MG63 (cell line): ENCODE measurements around the gene HS3ST4. TPM values are rescaled to one million over a fixed set of nuclear protein-coding genes. Genes with fewer than 3 reads are reported as not detected.

ENCODE experiments used
- DNase-seq: peaks from one replicate; pipeline ENCODE4 v3.0.0-alpha.2; 2020
- H3K27me3 ChIP-seq: fragments of 250-450 bp; sonication (Bioruptor Pico); 2 replicates; pipeline ENCODE4 v1.5.1; 2020; ENCODE audit warnings: mild to moderate bottlenecking, moderate library complexity
- H3K36me3 ChIP-seq: fragments of 250-450 bp; sonication (Bioruptor Pico); 2 replicates; pipeline ENCODE4 v1.5.1; 2020; ENCODE audit warnings: mild to moderate bottlenecking, moderate library complexity
- H3K4me3 ChIP-seq: fragments of 250-450 bp; sonication (Bioruptor Pico); 2 replicates; pipeline ENCODE4 v1.5.1; 2020; ENCODE audit warnings: mild to moderate bottlenecking, moderate library complexity
- H3K9me3 ChIP-seq: fragments of 250-450 bp; sonication (Bioruptor Pico); 2 replicates; pipeline ENCODE4 v1.5.1; 2020; ENCODE audit warnings: mild to moderate bottlenecking, moderate library complexity
- total RNA-seq: library from RNA; depleted of rRNA; stranded (reverse); fragments of >200 nt; shearing (Covaris generic); gene quantifications from 2 replicates; pipeline ENCODE4 v1.2.3, GENCODE V29; 2014; ENCODE audit warnings: low replicate concordance

HS3ST4 gene
- total RNA-seq, 1 experiment from 2014 or later, result 0.23 TPM

- Histone ChIP-seq H3K27me3 (peaks cover 2% of the 10 kb centered on the region; the same call in 1 of the 2 replicates), H3K9me3 (no peaks in the 10 kb centered on the region), H3K4me3 (no peak overlapping the region), H3K36me3 (no peaks in the 10 kb centered on the region)
- DNase-seq, result no peak
Measured at GRCh38 chr16:26137956-26138355, 446.2 kb downstream of the HS3ST4 start.

- H3K4me3 ChIP-seq, result no peak overlapping the region
Measured at GRCh38 chr16:26139091-26139490, 447.3 kb downstream of the HS3ST4 start.

GRCh38 chr16:26139884-26140283 lies 448.1 kb downstream of the HS3ST4 start:
- Histone ChIP-seq H3K27me3 (peaks cover 2% of the 10 kb centered on the region; the same call in 1 of the 2 replicates), H3K36me3 (no peaks in the 10 kb centered on the region), H3K9me3 (no peaks in the 10 kb centered on the region), H3K4me3 (no peak overlapping the region)
- DNase-seq, result no peak

More at GRCh38 chr16:26139091-26139490, 447.3 kb downstream of the HS3ST4 start:
- peaks cover 2% of the 10 kb centered on the region; the same call in 1 of the 2 replicates for H3K27me3 ChIP-seq
- H3K9me3 ChIP-seq, result no peaks in the 10 kb centered on the region
- H3K36me3 ChIP-seq, result no peaks in the 10 kb centered on the region
- DNase-seq, result no peak

GRCh38 chr16:26149364-26150190 lies 457.8 kb downstream of the HS3ST4 start:
- Histone ChIP-seq H3K9me3 (no peaks in the 10 kb centered on the region), H3K36me3 (no peaks in the 10 kb centered on the region), H3K27me3 (no peaks in the 10 kb centered on the region), H3K4me3 (no peak overlapping the region)
- DNase-seq, result no peak

GRCh38 chr16:26155221-26155620 lies 463.5 kb downstream of the HS3ST4 start:
- H3K27me3 ChIP-seq, result no peaks in the 10 kb centered on the region

GRCh38 chr16:26157319-26157718 lies 465.6 kb downstream of the HS3ST4 start:
- Histone ChIP-seq H3K27me3 (no peaks in the 10 kb centered on the region), H3K9me3 (no peaks in the 10 kb centered on the region), H3K36me3 (no peaks in the 10 kb centered on the region), H3K4me3 (no peak overlapping the region)
- DNase-seq, result no peak

More at GRCh38 chr16:26155221-26155620, 463.5 kb downstream of the HS3ST4 start:
- H3K36me3 ChIP-seq, result no peaks in the 10 kb centered on the region
- no peak for DNase-seq
- H3K4me3 ChIP-seq, result no peak overlapping the region
- H3K9me3 ChIP-seq, result no peaks in the 10 kb centered on the region

- Histone ChIP-seq H3K4me3 (no peak overlapping the region), H3K27me3 (no peaks in the 10 kb centered on the region), H3K36me3 (no peaks in the 10 kb centered on the region), H3K9me3 (no peaks in the 10 kb centered on the region)
- no peak for DNase-seq
Measured at GRCh38 chr16:26158142-26158759, 466.5 kb downstream of the HS3ST4 start.

GRCh38 chr16:26161461-26162180 lies 469.9 kb downstream of the HS3ST4 start:
- DNase-seq, result no peak
- H3K27me3 ChIP-seq, result no peaks in the 10 kb centered on the region
- no peaks in the 10 kb centered on the region for H3K9me3 ChIP-seq
- H3K4me3 ChIP-seq, result no peak overlapping the region
- H3K36me3 ChIP-seq, result no peaks in the 10 kb centered on the region

- no peaks in the 10 kb centered on the region for H3K9me3 ChIP-seq
Measured at GRCh38 chr16:26169473-26169872, 477.7 kb downstream of the HS3ST4 start.

GRCh38 chr16:26175944-26176343 lies 484.2 kb downstream of the HS3ST4 start:
- DNase-seq, result no peak
- Histone ChIP-seq H3K4me3 (no peak overlapping the region), H3K36me3 (no peaks in the 10 kb centered on the region), H3K9me3 (no peaks in the 10 kb centered on the region), H3K27me3 (no peaks in the 10 kb centered on the region)

More at GRCh38 chr16:26169473-26169872, 477.7 kb downstream of the HS3ST4 start:
- Histone ChIP-seq H3K4me3 (no peak overlapping the region), H3K27me3 (no peaks in the 10 kb centered on the region), H3K36me3 (no peaks in the 10 kb centered on the region)
- no peak for DNase-seq

GRCh38 chr16:26177438-26177837 lies 485.7 kb downstream of the HS3ST4 start:
- DNase-seq, result no peak
- Histone ChIP-seq H3K4me3 (no peak overlapping the region), H3K27me3 (no peaks in the 10 kb centered on the region)

GRCh38 chr16:26178298-26178697 lies 486.5 kb downstream of the HS3ST4 start:
- H3K9me3 ChIP-seq, result no peaks in the 10 kb centered on the region
- DNase-seq, result no peak
- no peak overlapping the region for H3K4me3 ChIP-seq
- H3K36me3 ChIP-seq, result no peaks in the 10 kb centered on the region
- H3K27me3 ChIP-seq, result no peaks in the 10 kb centered on the region

More at GRCh38 chr16:26177438-26177837, 485.7 kb downstream of the HS3ST4 start:
- H3K36me3 ChIP-seq, result no peaks in the 10 kb centered on the region
- H3K9me3 ChIP-seq, result no peaks in the 10 kb centered on the region

GRCh38 chr16:26186091-26186615 lies 494.4 kb downstream of the HS3ST4 start:
- Histone ChIP-seq H3K27me3 (no peaks in the 10 kb centered on the region), H3K4me3 (no peak overlapping the region)

More at GRCh38 chr16:26186091-26186615, 494.4 kb downstream of the HS3ST4 start:
- no peaks in the 10 kb centered on the region for H3K9me3 ChIP-seq
- no peaks in the 10 kb centered on the region for H3K36me3 ChIP-seq
- no peak for DNase-seq
